Lung (tissue), 12 donors: ENCODE measurements around the gene NOS1AP. TPM values are rescaled to one million over a fixed set of nuclear protein-coding genes. Genes with fewer than 3 reads are reported as not detected.

Experiments used
- ATAC-seq: fragments of 200-7000 bp; cut with Tn5 transposase; one replicate; pipeline ENCODE4 v1.9.1; 2020; ENCODE audit warnings: moderate number of reproducible peaks; ENCODE audit not compliant: insufficient read depth, low FRiP score
- DNase-seq, 3 donors: peaks; one replicate each; pipeline ENCODE4 v3.0.0-alpha.2; 2013 to 2017
- H3K27ac ChIP-seq, 2 donors: one replicate each; pipeline ENCODE4 v1.5.1; 2013; ENCODE audit warnings: mild to moderate bottlenecking in 2 of 2, moderate library complexity in 2 of 2, control low read depth in 1 of 2, inconsistent platforms in 1 of 2, low read depth in 1 of 2, low read length in 1 of 2
- H3K27me3 ChIP-seq, 3 donors: one replicate each; pipeline ENCODE4 v1.5.1; 2013; ENCODE audit warnings: low read length in 2 of 3; ENCODE audit not compliant: control insufficient read depth in 3 of 3, insufficient read depth in 3 of 3
- H3K36me3 ChIP-seq, 4 donors: one replicate each; pipeline ENCODE4 v1.5.1; 2013; ENCODE audit warnings: low read length in 4 of 4, mild to moderate bottlenecking in 1 of 4, moderate library complexity in 1 of 4; ENCODE audit not compliant: control insufficient read depth in 4 of 4, insufficient read depth in 4 of 4
- H3K4me1 ChIP-seq, 5 donors: one replicate each; pipeline ENCODE4 v1.5.1; 2013; ENCODE audit warnings: low read length in 5 of 5, mild to moderate bottlenecking in 2 of 5, moderate library complexity in 1 of 5; ENCODE audit not compliant: control insufficient read depth in 5 of 5, insufficient read depth in 5 of 5
- H3K4me3 ChIP-seq: one replicate; pipeline ENCODE4 v1.5.1; 2013; ENCODE audit warnings: mild to moderate bottlenecking, control low read depth, moderate library complexity
- H3K9ac ChIP-seq, 2 donors: one replicate each; pipeline ENCODE4 v1.5.1; 2013; ENCODE audit warnings: low read length in 2 of 2, control low read depth in 1 of 2; ENCODE audit not compliant: insufficient read depth in 1 of 2
- H3K9me3 ChIP-seq, 4 donors: one replicate each; pipeline ENCODE4 v1.5.1; 2013; ENCODE audit warnings: low read length in 3 of 4, mild to moderate bottlenecking in 1 of 4, moderate library complexity in 1 of 4; ENCODE audit not compliant: control insufficient read depth in 4 of 4, insufficient read depth in 3 of 4
- CTCF ChIP-seq: IDR thresholded peaks from 2 replicates; pipeline ENCODE4 v1.5.1; 2012; ENCODE audit warnings: mild to moderate bottlenecking; ENCODE audit errors: control extremely low read depth, extremely low read depth
- WGBS, 2 donors: extraction: QIAGEN DNeasy Blood & Tissue Kit; methylation state at CpG; one replicate each; pipeline ENCODE4 v1.1.7; 2013; 5-methylcytosine and 5-hydroxymethylcytosine counted together
- polyA plus RNA-seq, 2 donors: library from polyadenylated mRNA; stranded (reverse); fragments of 200-250 nt; gene quantifications; one replicate each; pipeline ENCODE4 v1.2.1, GENCODE V29; 2013
- total RNA-seq, 2 donors: library from RNA; depleted of rRNA in 1 of 2; stranded (reverse); fragments of >200 nt in 1 of 2; gene quantifications; one replicate each; pipeline ENCODE4 v1.2.1, GENCODE V29; 2014 to 2021
- donor health status: control.
- donor health status: control.
- donor health status: Bipolar disorder and iron deficiency.
- donor health status: healthy.
- donor health status: DM: yes; HTN: yes; CAD: no.

The NOS1AP gene
- total and polyA plus RNA-seq, 4 donors, result 0.57 to 5.0 (median 1.2) TPM

GRCh38 chr1:162025541-162025940 is 44.0 kb upstream of the NOS1AP start:
- DNase-seq (no peak), ATAC-seq (no peak)
- H3K9ac ChIP-seq, result no peak overlapping the region
- H3K36me3 ChIP-seq, result no peaks in the 10 kb centered on the region
- peaks cover 0 to 13% (median 0%) of the 10 kb centered on the region in 5 donors for H3K4me1 ChIP-seq
- peaks cover 0 to 35% (median 32%) of the 10 kb centered on the region in 3 donors for H3K27me3 ChIP-seq
- WGBS, 2 donors, result 94 to 98% methylated on average over 2 of the region's 2 CpGs
- TF ChIP-seq CTCF, result no peak
- no peak overlapping the region for H3K4me3 ChIP-seq
- no peak overlapping the region for H3K27ac ChIP-seq
- peaks cover 0 to 3% (median 0%) of the 10 kb centered on the region in 4 donors for H3K9me3 ChIP-seq

GRCh38 chr1:162026881-162027280 is 42.6 kb upstream of the NOS1AP start:
- H3K9ac ChIP-seq, result no peak overlapping the region
- DNase-seq (no peak), ATAC-seq (no peak)
- H3K36me3 ChIP-seq, result no peaks in the 10 kb centered on the region
- no peak overlapping the region for H3K27ac ChIP-seq
- peaks cover 0 to 8% (median 0%) of the 10 kb centered on the region in 5 donors for H3K4me1 ChIP-seq
- 65 to 75% methylated on average over 2 of the region's 2 CpGs for whole genome bisulfite sequencing, 2 donors
- no peak overlapping the region for H3K4me3 ChIP-seq
- peaks cover 0 to 3% (median 0%) of the 10 kb centered on the region in 4 donors for H3K9me3 ChIP-seq
- TF ChIP-seq CTCF, result no peak
- H3K27me3 ChIP-seq, result peaks cover 0 to 35% (median 28%) of the 10 kb centered on the region in 3 donors

- peak; percentile 27 for ATAC-seq
- Histone ChIP-seq H3K27ac (no peak overlapping the region), H3K4me1 (peaks cover 0 to 4% (median 0%) of the 10 kb centered on the region in 5 donors), H3K27me3 (peaks cover 0 to 26% (median 26%) of the 10 kb centered on the region in 3 donors), H3K4me3 (no peak overlapping the region), H3K9ac (no peak overlapping the region), H3K9me3 (peaks cover 0 to 3% (median 0%) of the 10 kb centered on the region in 4 donors), H3K36me3 (no peaks in the 10 kb centered on the region)
- WGBS, 2 donors, result 38 to 46% methylated on average over 6 of the region's 6 CpGs
- peak in 1 of 3 donors; percentile 29 for DNase-seq
- TF ChIP-seq CTCF, result no peak
These were observed 40.8 kb upstream of the NOS1AP start for GRCh38 chr1:162028726-162029125.

GRCh38 chr1:162029157-162029556 is 40.3 kb upstream of the NOS1AP start:
- peaks cover 0 to 3% (median 0%) of the 10 kb centered on the region in 4 donors for H3K9me3 ChIP-seq
- TF ChIP-seq CTCF, result no peak
- 51 to 54% methylated on average over 4 of the region's 4 CpGs for WGBS, 2 donors
- H3K27ac ChIP-seq, result no peak overlapping the region
- H3K4me3 ChIP-seq, result no peak overlapping the region
- no peak for DNase-seq
- no peak overlapping the region for H3K9ac ChIP-seq
- ATAC-seq, result no peak
- H3K27me3 ChIP-seq, result peaks cover 0 to 28% (median 24%) of the 10 kb centered on the region in 3 donors
- H3K36me3 ChIP-seq, result no peaks in the 10 kb centered on the region
- peaks cover 0 to under 1% (median 0%) of the 10 kb centered on the region in 5 donors for H3K4me1 ChIP-seq
